Natural killer cell (primary cell): Measurements from ENCODE around the gene C19orf85. TPM values are rescaled to one million over a fixed set of nuclear protein-coding genes. Genes with fewer than 3 reads are reported as not detected.

Experiments
- ATAC-seq, 3 donors: fragments of 150-1000 bp in 2 of 3; fragments of 200-7000 bp in 1 of 3; cut with Tn5 transposase; 1 replicate in 1 of 3; 2 replicates in 2 of 3; pipeline ENCODE4 v1.10.0; 2021; ENCODE audit warnings: mild to moderate bottlenecking in 2 of 3, moderate library complexity in 2 of 3
- DNase-seq, 2 donors: peaks; one replicate each; pipeline versions ENCODE4 v3.0.0 to v3.0.0-alpha.2; 2013 to 2021; ENCODE audit warnings: mixed read lengths in 1 of 2
- H3K27ac ChIP-seq: one replicate; pipeline ENCODE4 v1.5.1; 2013; ENCODE audit warnings: mild to moderate bottlenecking, low read length
- H3K27me3 ChIP-seq: one replicate; pipeline ENCODE4 v1.6.1; 2013; ENCODE audit warnings: low read length; ENCODE audit not compliant: control insufficient read depth, insufficient read depth
- H3K36me3 ChIP-seq: one replicate; pipeline ENCODE4 v1.6.1; 2013; ENCODE audit warnings: low read length; ENCODE audit not compliant: control insufficient read depth, insufficient read depth
- H3K4me1 ChIP-seq: one replicate; pipeline ENCODE4 v1.6.1; 2013; ENCODE audit warnings: low read length; ENCODE audit not compliant: control insufficient read depth, insufficient read depth
- H3K4me3 ChIP-seq: one replicate; pipeline ENCODE4 v1.5.1; 2013; ENCODE audit warnings: low read length
- H3K9me3 ChIP-seq: one replicate; pipeline ENCODE4 v1.6.1; 2013; ENCODE audit warnings: low read length; ENCODE audit not compliant: control insufficient read depth, insufficient read depth
- H3K27ac Mint-ChIP-seq, 2 donors: one replicate each; pipeline ENCODE4 v1.8.0; 2022; ENCODE audit warnings: mild to moderate bottlenecking in 2 of 2, mixed read lengths in 2 of 2, moderate library complexity in 1 of 2
- H3K27me3 Mint-ChIP-seq, 2 donors: one replicate each; pipeline ENCODE4 v1.8.0; 2022; ENCODE audit warnings: low read depth in 2 of 2, mixed read lengths in 2 of 2
- H3K36me3 Mint-ChIP-seq: one replicate; pipeline ENCODE4 v1.8.0; 2022; ENCODE audit warnings: mixed read lengths
- H3K4me1 Mint-ChIP-seq, 2 donors: one replicate each; pipeline ENCODE4 v1.8.0; 2022; ENCODE audit warnings: mixed read lengths in 2 of 2
- H3K4me3 Mint-ChIP-seq: one replicate; pipeline ENCODE4 v1.8.0; 2022; ENCODE audit warnings: mild to moderate bottlenecking, moderate library complexity, mixed read lengths
- H3K9me3 Mint-ChIP-seq, 2 donors: one replicate each; pipeline ENCODE4 v1.8.0; 2022; ENCODE audit warnings: mixed read lengths in 2 of 2
- WGBS: methylation state at CpG from one replicate; pipeline ENCODE4 v1.1.7; 2013; ENCODE audit warnings: missing lambda C conversion rate; ENCODE audit not compliant: insufficient coverage; 5-methylcytosine and 5-hydroxymethylcytosine counted together
- intact Hi-C: fragments of 100-400 bp; cut with micrococcal nuclease; formaldehyde crosslinking; loops from one replicate; pipeline ENCODE4 v1.14.2; 2022
- total RNA-seq, 4 donors: library from RNA; stranded (reverse); fragments of 120-200 nt in 1 of 4; gene quantifications; one replicate each; pipeline versions ENCODE4 v1.2.3 to v1.2.4, GENCODE V29; 2013 to 2022
- TF ChIP-seq, protein P1 (sequence below): fragments of 200-600 bp; IDR thresholded peaks from one replicate; pipeline ENCODE4 v1.8.0; 2022; ENCODE audit warnings: antibody characterized with exemption

Gene C19orf85
- total RNA-seq, 3 donors from 2014 or later (not counting 1 experiment from before 2014, with no cell fraction given), result not detected

DNA sequence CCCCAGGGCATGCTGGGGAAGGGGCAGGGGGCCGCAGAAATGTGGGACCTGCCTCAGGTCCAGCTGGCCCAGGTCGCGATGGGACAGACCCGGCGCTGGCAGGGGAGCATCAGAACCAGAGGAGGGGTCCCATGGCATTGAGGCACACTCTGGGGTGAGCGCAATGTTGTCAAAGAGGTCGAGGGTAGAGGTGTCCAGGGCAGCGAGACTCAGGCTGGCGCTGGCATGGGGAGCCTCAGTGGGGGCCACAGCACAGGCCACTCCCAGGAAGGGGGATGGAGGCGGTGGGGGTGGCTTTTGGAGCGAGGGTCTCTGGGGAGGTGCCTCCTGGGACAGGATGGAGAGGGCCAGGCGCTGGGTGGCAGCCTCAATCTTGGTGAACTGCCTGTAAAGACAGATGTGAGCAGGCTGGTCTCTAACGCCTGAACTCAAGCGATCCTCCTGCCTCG lies 944 bp downstream of the C19orf85 start:
- Mint-ChIP-seq H3K27me3 (peaks cover 0 to 5% of the 10 kb centered on the region in 2 donors), H3K9me3 (no peaks in the 10 kb centered on the region), H3K27ac (no peak overlapping the region), H3K4me1 (peaks cover 24 to 36% of the 10 kb centered on the region in 2 donors), H3K4me3 (no peak overlapping the region), H3K36me3 (no peaks in the 10 kb centered on the region)
- Histone ChIP-seq H3K4me1 (peaks cover 19% of the 10 kb centered on the region), H3K27me3 (no peaks in the 10 kb centered on the region), H3K9me3 (no peaks in the 10 kb centered on the region), H3K27ac (no peak overlapping the region), H3K36me3 (no peaks in the 10 kb centered on the region), H3K4me3 (no peak overlapping the region)
- intact Hi-C loops, result no loop called here
- ATAC-seq (no peak), DNase-seq (no peak)
- 79% methylated on average over 15 of the region's 15 CpGs for WGBS
- TF ChIP-seq, protein P1, sequence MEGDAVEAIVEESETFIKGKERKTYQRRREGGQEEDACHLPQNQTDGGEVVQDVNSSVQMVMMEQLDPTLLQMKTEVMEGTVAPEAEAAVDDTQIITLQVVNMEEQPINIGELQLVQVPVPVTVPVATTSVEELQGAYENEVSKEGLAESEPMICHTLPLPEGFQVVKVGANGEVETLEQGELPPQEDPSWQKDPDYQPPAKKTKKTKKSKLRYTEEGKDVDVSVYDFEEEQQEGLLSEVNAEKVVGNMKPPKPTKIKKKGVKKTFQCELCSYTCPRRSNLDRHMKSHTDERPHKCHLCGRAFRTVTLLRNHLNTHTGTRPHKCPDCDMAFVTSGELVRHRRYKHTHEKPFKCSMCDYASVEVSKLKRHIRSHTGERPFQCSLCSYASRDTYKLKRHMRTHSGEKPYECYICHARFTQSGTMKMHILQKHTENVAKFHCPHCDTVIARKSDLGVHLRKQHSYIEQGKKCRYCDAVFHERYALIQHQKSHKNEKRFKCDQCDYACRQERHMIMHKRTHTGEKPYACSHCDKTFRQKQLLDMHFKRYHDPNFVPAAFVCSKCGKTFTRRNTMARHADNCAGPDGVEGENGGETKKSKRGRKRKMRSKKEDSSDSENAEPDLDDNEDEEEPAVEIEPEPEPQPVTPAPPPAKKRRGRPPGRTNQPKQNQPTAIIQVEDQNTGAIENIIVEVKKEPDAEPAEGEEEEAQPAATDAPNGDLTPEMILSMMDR, result no peak

DNA sequence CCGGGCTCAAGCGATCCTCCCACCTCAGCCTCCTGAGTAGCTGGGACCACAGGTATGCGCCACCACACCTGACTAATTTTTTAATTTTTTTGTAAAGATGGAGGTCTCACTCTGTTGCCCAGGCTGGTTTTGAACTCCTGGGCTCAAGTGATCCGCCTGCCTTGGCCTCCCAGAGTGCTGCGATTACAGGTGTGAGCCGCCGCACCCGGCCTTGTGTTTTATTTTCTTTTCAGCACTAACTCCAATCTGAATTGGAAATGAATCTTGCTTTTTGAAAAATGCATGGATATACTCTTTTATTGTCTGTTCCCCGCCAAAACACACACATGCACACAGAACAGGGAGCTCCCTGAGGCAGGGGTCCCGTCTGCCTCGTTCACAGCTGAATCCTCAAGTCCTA lies 1.8 kb downstream of the C19orf85 start:
- ATAC-seq, result no peak
- H3K4me3 ChIP-seq, result no peak overlapping the region
- Mint-ChIP-seq H3K9me3 (no peaks in the 10 kb centered on the region), H3K27ac (peak overlapping the region; percentile 91 to 92), H3K4me3 (peak overlapping the region; percentile 95), H3K36me3 (no peaks in the 10 kb centered on the region), H3K4me1 (peaks cover 24 to 32% of the 10 kb centered on the region in 2 donors), H3K27me3 (peaks cover 0 to 5% of the 10 kb centered on the region in 2 donors)
- H3K36me3 ChIP-seq, result no peaks in the 10 kb centered on the region
- no peak for DNase-seq
- intact Hi-C loops, result no loop called here
- no peak overlapping the region for H3K27ac ChIP-seq
- no peaks in the 10 kb centered on the region for H3K9me3 ChIP-seq
- peaks cover 15% of the 10 kb centered on the region for H3K4me1 ChIP-seq
- no peaks in the 10 kb centered on the region for H3K27me3 ChIP-seq
- TF ChIP-seq, protein P1, result no peak
- 95% methylated on average over 11 of the region's 11 CpGs for WGBS

DNA sequence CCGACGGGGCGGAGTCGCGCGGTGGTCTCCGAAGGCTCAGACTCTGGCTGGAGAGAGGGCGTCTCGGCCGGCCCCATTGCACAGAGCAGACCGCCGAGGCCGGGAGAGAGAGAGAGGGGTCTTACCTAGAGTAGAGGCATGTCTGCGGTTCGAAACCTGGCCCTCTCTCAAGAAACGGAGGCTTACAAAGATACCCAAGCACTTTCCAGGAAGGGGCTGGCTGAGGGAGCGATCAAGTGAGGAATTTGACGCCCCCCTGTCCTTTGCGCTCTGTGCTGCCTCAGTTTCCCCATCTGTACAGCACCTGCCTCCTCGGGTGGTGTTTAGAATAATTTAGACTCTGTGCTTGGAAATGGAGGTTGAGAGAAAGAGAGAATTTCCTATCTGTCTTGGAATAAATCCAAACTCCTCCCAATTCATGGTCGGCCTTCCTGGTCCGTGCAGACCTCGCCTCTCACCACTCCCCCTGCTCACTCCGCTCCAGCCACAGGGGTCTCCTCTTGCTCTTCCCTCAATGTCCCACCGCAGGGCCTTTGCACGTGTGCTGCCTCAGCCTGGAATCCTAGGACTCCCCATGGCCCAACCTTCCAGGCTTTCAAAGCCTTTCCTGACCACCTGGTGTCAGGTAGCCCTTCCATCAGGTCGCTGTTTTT lies 2.5 kb downstream of the C19orf85 start:
- H3K4me3 ChIP-seq, result peak overlapping the region; percentile 91
- peaks cover 24 to 32% of the 10 kb centered on the region in 2 donors for H3K4me1 Mint-ChIP-seq

More for the DNA sequence above, 2.5 kb downstream of the C19orf85 start:
- TF ChIP-seq, protein P1, result no peak
- no peak for ATAC-seq
- WGBS, result 11% methylated on average over 26 of the region's 27 CpGs
- Histone ChIP-seq H3K9me3 (no peaks in the 10 kb centered on the region), H3K27me3 (no peaks in the 10 kb centered on the region), H3K36me3 (no peaks in the 10 kb centered on the region), H3K27ac (peak overlapping the region; percentile 81), H3K4me1 (peaks cover 15% of the 10 kb centered on the region)
- Mint-ChIP-seq H3K4me3 (peak overlapping the region; percentile 95), H3K27ac (peak overlapping the region; percentile 91 to 92), H3K36me3 (no peaks in the 10 kb centered on the region), H3K27me3 (peaks cover 0 to 5% of the 10 kb centered on the region in 2 donors), H3K9me3 (no peaks in the 10 kb centered on the region)
- intact Hi-C loops, result loop anchor here (2.0 kb wide), 1 partner anchor 15 kb away; the partner anchor contains the start of gene ZNF628
- no peak for DNase-seq
